IMR-90 (cell line): ENCODE data around the gene ALDH3B2. TPM values are rescaled to one million over a fixed set of nuclear protein-coding genes. Genes with fewer than 3 reads are reported as not detected.

ENCODE experiments used
- ATAC-seq: fragments of 200-7000 bp; cut with Tn5 transposase; 2 replicates; pipeline ENCODE4 v1.9.1; 2020; ENCODE audit warnings: low read depth, mild to moderate bottlenecking, moderate library complexity
- BruUV-seq: library from RNA; stranded (reverse); fragments of 400-500 nt; replicated peaks from 2 replicates; lab custom pipeline; 2021; lab: Mats Ljungman, UMichigan
- CTCF ChIA-PET: fragments of 300-600 bp; formaldehyde crosslinking; extraction: SDS; loops from one replicate; lab custom pipeline; 2021; ENCODE audit warnings: antibody characterized with exemption; lab: Yijun Ruan, JAX
- POLR2A ChIA-PET: fragments of 300-600 bp; sonication (Branson Sonifier 250); formaldehyde crosslinking; loops from one replicate; lab custom pipeline; 2022; ENCODE audit warnings: antibody characterized with exemption; ENCODE audit not compliant: unreplicated experiment; lab: Charles Lee
- DNase-seq: peaks from one replicate; pipeline ENCODE4 v3.0.0; 2013
- H2AFZ ChIP-seq: replicated peaks from 2 replicates; pipeline ENCODE3; 2013; ENCODE audit warnings: low read length, mild to moderate bottlenecking; ENCODE audit not compliant: poor library complexity
- H2AK5ac ChIP-seq: 2 replicates; pipeline ENCODE4 v1.6.1; 2013; ENCODE audit warnings: low read depth, low read length, inconsistent platforms
- H2AK9ac ChIP-seq: replicated peaks from 2 replicates; pipeline ENCODE3; 2013; ENCODE audit warnings: mild to moderate bottlenecking, low read depth, low read length, moderate library complexity; ENCODE audit not compliant: poor library complexity
- H2BK120ac ChIP-seq: 2 replicates; pipeline ENCODE4 v1.6.1; 2013; ENCODE audit warnings: low read depth, low read length, inconsistent platforms
- H2BK15ac ChIP-seq: 3 replicates; pipeline ENCODE4 v1.6.1; 2013; ENCODE audit warnings: low read depth, low read length, inconsistent platforms
- H2BK20ac ChIP-seq: 2 replicates; pipeline ENCODE4 v1.6.1; 2013; ENCODE audit warnings: low read depth, mild to moderate bottlenecking, inconsistent platforms, low read length, moderate library complexity
- H2BK5ac ChIP-seq: 2 replicates; pipeline ENCODE4 v1.6.1; 2013; ENCODE audit warnings: mild to moderate bottlenecking, low read depth, low read length, inconsistent platforms; ENCODE audit not compliant: poor library complexity, severe bottlenecking
- H3K14ac ChIP-seq: replicated peaks from 2 replicates; pipeline ENCODE4 v1.6.1; 2013; ENCODE audit warnings: low read depth, low read length, inconsistent platforms
- H3K18ac ChIP-seq: 2 replicates; pipeline ENCODE4 v1.6.1; 2013; ENCODE audit warnings: low read depth, low read length, control low read depth
- H3K23ac ChIP-seq: 2 replicates; pipeline ENCODE4 v1.6.1; 2013; ENCODE audit warnings: low read depth, low read length, inconsistent platforms
- H3K27ac ChIP-seq: 2 replicates; pipeline ENCODE4 v1.5.1; 2013; ENCODE audit warnings: mild to moderate bottlenecking, control low read depth, low read length; ENCODE audit not compliant: insufficient read depth
- H3K27me3 ChIP-seq: 2 replicates; pipeline ENCODE4 v1.6.1; 2013; ENCODE audit warnings: low read length; ENCODE audit not compliant: control insufficient read depth, insufficient read depth
- H3K36me3 ChIP-seq: 2 replicates; pipeline ENCODE4 v1.6.1; 2013; ENCODE audit warnings: low read length, mixed read lengths; ENCODE audit not compliant: control insufficient read depth, insufficient read depth
- H3K4ac ChIP-seq: 2 replicates; pipeline ENCODE4 v1.6.1; 2013; ENCODE audit warnings: low read depth, low read length, inconsistent platforms
- H3K4me1 ChIP-seq: 2 replicates; pipeline ENCODE4 v1.6.1; 2013; ENCODE audit warnings: low read length, mixed read lengths; ENCODE audit not compliant: control insufficient read depth, insufficient read depth
- H3K4me2 ChIP-seq: 2 replicates; pipeline ENCODE4 v1.6.1; 2013; ENCODE audit warnings: low read depth, mild to moderate bottlenecking, control low read depth, low read length, moderate library complexity
- H3K4me3 ChIP-seq: 2 replicates; pipeline ENCODE4 v1.5.1; 2013; ENCODE audit warnings: low read depth, mild to moderate bottlenecking, control low read depth, low read length, moderate library complexity; ENCODE audit not compliant: insufficient read depth
- H3K56ac ChIP-seq: 2 replicates; pipeline ENCODE4 v1.6.1; 2013; ENCODE audit warnings: low read length, inconsistent platforms; ENCODE audit not compliant: insufficient read depth; ENCODE audit errors: extremely low read depth
- H3K79me1 ChIP-seq, 2 experiments: 2 replicates each; pipeline ENCODE4 v1.6.1; 2013; ENCODE audit warnings: low read length in 2 of 2, inconsistent platforms in 1 of 2, low read depth in 1 of 2
- H3K9ac ChIP-seq: 2 replicates; pipeline ENCODE4 v1.6.1; 2013; ENCODE audit warnings: low read depth, low read length, control low read depth
- H3K9me1 ChIP-seq: 2 replicates; pipeline ENCODE4 v1.6.1; 2013; ENCODE audit warnings: low read length, inconsistent platforms; ENCODE audit not compliant: insufficient read depth
- H3K9me3 ChIP-seq: 2 replicates; pipeline ENCODE4 v1.6.1; 2013; ENCODE audit warnings: low read length; ENCODE audit not compliant: control insufficient read depth, insufficient read depth
- H4K20me1 ChIP-seq: 2 replicates; pipeline ENCODE4 v1.6.1; 2013; ENCODE audit warnings: low read length, inconsistent platforms; ENCODE audit not compliant: insufficient read depth
- H4K5ac ChIP-seq: 2 replicates; pipeline ENCODE4 v1.6.1; 2013; ENCODE audit warnings: mild to moderate bottlenecking, low read depth, low read length, control low read depth
- H4K8ac ChIP-seq, 2 experiments: 2 replicates each; pipeline ENCODE4 v1.6.1; 2013; ENCODE audit warnings: low read depth in 2 of 2, low read length in 2 of 2, control low read depth in 1 of 2, inconsistent platforms in 1 of 2
- H4K91ac ChIP-seq: 2 replicates; pipeline ENCODE4 v1.6.1; 2013; ENCODE audit warnings: low read depth, low read length, inconsistent platforms; ENCODE audit not compliant: insufficient read depth
- BHLHE40 ChIP-seq: fragments of 150-350 bp; IDR thresholded peaks from 2 replicates; pipeline ENCODE4 v1.6.1; 2016; ENCODE audit warnings: mild to moderate bottlenecking, low read depth, low read length
- CEBPB ChIP-seq: IDR thresholded peaks from 2 replicates; pipeline ENCODE4 v1.6.1; 2012; ENCODE audit warnings: low read depth, low read length, improper control_type of control experiment
- CHD1 ChIP-seq: IDR thresholded peaks from 2 replicates; pipeline ENCODE4 v1.6.1; 2012; ENCODE audit warnings: low read depth, low read length, improper control_type of control experiment
- CTCF ChIP-seq: conservative IDR thresholded peaks from 2 replicates; pipeline ENCODE4 v1.5.1; 2012; ENCODE audit warnings: mild to moderate bottlenecking, low read depth, low read length, improper control_type of control experiment
- ELK1 ChIP-seq: fragments of 150-350 bp; IDR thresholded peaks from 2 replicates; pipeline ENCODE4 v1.6.1; 2016; ENCODE audit warnings: low read depth, mild to moderate bottlenecking, low read length, moderate library complexity, borderline replicate concordance
- FOS ChIP-seq: fragments of 150-350 bp; IDR thresholded peaks from 2 replicates; pipeline ENCODE4 v1.6.1; 2016; ENCODE audit warnings: low read depth, low read length
- MAFK ChIP-seq: IDR thresholded peaks from 2 replicates; pipeline ENCODE4 v1.6.1; 2012; ENCODE audit warnings: low read depth, low read length, improper control_type of control experiment
- MAZ ChIP-seq: IDR thresholded peaks from 2 replicates; pipeline ENCODE4 v1.6.1; 2012; ENCODE audit warnings: low read depth, mild to moderate bottlenecking, low read length, improper control_type of control experiment, moderate library complexity, borderline replicate concordance
- MXI1 ChIP-seq: IDR thresholded peaks from 2 replicates; pipeline ENCODE4 v1.6.1; 2012; ENCODE audit warnings: low read depth, mild to moderate bottlenecking, low read length, moderate library complexity, borderline replicate concordance
- NFE2L2 ChIP-seq: fragments of 150-350 bp; IDR thresholded peaks from 2 replicates; pipeline ENCODE4 v1.6.1; 2016; ENCODE audit warnings: low read depth, mild to moderate bottlenecking, low read length
- POLR2A ChIP-seq: IDR thresholded peaks from 2 replicates; pipeline ENCODE4 v1.6.1; 2012; ENCODE audit warnings: mild to moderate bottlenecking, low read depth, low read length
- RAD21 ChIP-seq: IDR thresholded peaks from 2 replicates; pipeline ENCODE4 v1.6.1; 2012; ENCODE audit warnings: low read length, improper control_type of control experiment
- RCOR1 ChIP-seq: IDR thresholded peaks from 2 replicates; pipeline ENCODE4 v1.6.1; 2012; ENCODE audit warnings: mild to moderate bottlenecking, low read length, improper control_type of control experiment; ENCODE audit not compliant: insufficient replicate concordance
- RFX5 ChIP-seq: IDR thresholded peaks from 2 replicates; pipeline ENCODE4 v1.8.0; 2012; ENCODE audit warnings: low read depth, mild to moderate bottlenecking, low read length, moderate library complexity
- SMC3 ChIP-seq: fragments of 150-350 bp; IDR thresholded peaks from 2 replicates; pipeline ENCODE4 v1.6.1; 2016; ENCODE audit warnings: low read depth, mild to moderate bottlenecking, antibody characterized with exemption, low read length, moderate library complexity
- USF2 ChIP-seq: fragments of 150-350 bp; IDR thresholded peaks from 2 replicates; pipeline ENCODE4 v1.6.1; 2017; ENCODE audit warnings: mild to moderate bottlenecking, antibody characterized with exemption, low read length, low read depth
- WGBS, 2 experiments: methylation state at CpG; one replicate each; pipeline versions ENCODE4 v1.1.5 to v1.1.7; 2013; ENCODE audit warnings: missing lambda C conversion rate in 2 of 2; ENCODE audit not compliant: insufficient read length in 1 of 2; ENCODE audit errors: extremely low coverage in 2 of 2; 5-methylcytosine and 5-hydroxymethylcytosine counted together
- dilution Hi-C: fragments of 300-500 bp; cut with HindIII; formaldehyde crosslinking; loops from one replicate; pipeline ENCODE4 v1.14.3; 2018; ENCODE audit warnings: low sequenced_read_pairs; ENCODE audit not compliant: unreplicated experiment
- in situ Hi-C: fragments of 300-500 bp; cut with MboI; formaldehyde crosslinking; loops from 3 replicates; pipeline ENCODE4 v1.14.3; 2019; ENCODE audit warnings: low sequenced_read_pairs, inconsistent platforms, mixed read lengths
- intact Hi-C: fragments of 100-400 bp; cut with micrococcal nuclease; formaldehyde crosslinking; loops from 2 replicates; pipeline ENCODE4 v1.10.0; 2022
- polyA plus RNA-seq, 3 experiments: library from polyadenylated mRNA; depleted of rRNA; stranded (reverse); fragments of >200 nt; gene quantifications; 2 replicates each; pipeline ENCODE4 v1.2.3, GENCODE V29; 2012; ENCODE audit warnings: low replicate concordance in 1 of 3
- total RNA-seq: library from RNA; depleted of rRNA; stranded (reverse); fragments of >200 nt; gene quantifications from 2 replicates; pipeline ENCODE4 v1.2.3, GENCODE V29; 2012

ALDH3B2 gene
- total and polyA plus RNA-seq, 2 of the 4 experiments (the other 2 are of a cell fraction) = not detected

DNA sequence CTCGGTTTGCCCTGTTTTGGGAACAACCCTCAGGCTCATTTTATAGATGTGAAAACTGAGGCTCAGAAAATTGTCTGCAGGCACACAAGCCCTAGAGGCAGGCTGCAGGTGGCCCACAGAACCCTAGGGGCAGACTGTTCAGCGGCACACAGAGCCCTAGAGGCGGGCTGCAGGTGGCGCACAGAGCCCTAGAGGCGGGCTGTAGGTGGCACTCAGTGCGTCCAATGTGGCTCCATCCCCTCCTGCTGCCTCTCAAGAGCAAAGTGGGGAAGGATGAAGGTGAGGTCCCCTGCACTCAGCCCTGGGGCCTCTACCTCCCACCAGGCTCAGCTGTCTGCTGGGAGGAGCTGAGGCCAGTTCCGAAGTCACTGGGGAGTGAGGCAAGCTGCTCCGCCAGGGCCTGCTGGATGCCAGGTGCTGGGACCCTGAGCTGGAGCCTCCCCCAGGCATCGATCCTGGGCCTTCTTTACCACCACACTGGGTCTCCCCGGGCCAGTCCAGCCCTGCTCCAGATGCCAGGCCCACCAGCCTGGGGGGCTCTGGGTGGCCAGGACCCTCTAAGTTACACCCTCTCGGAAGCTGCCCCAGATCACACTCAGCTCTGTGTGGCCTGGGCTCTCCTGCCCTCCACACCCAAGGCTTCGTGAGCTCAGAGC lies 26.2 kb downstream of the ALDH3B2 start:
- no TSS peak for BruUV-seq
- no peak overlapping the region for H3K9ac ChIP-seq
- no peaks in the 10 kb centered on the region for H3K36me3 ChIP-seq
- ChIA-PET POLR2A (no interaction called here), CTCF (no interaction called here)
- H4K20me1 ChIP-seq = 0 out of 2 replicates have a peak, but pooled peaks cover 4% of the 10 kb centered on the region
- H3K4me1 ChIP-seq = no peaks in the 10 kb centered on the region
- intact Hi-C loops (loop anchor here (10.0 kb wide), 1 partner anchor 147 kb away; no protein-coding TSS in a partner anchor), dilution Hi-C loops (no loop called here), in situ Hi-C loops (no loop called here)
- DNase-seq (no peak), ATAC-seq (no peak)
- H3K27ac ChIP-seq = no peak overlapping the region
- H3K4ac ChIP-seq = no peak overlapping the region
- no peak overlapping the region for H2BK120ac ChIP-seq
- H2AK9ac ChIP-seq = no peak overlapping the region
- no peaks in the 10 kb centered on the region; the same call in 1 of the 2 replicates for H3K9me3 ChIP-seq
- H3K4me3 ChIP-seq = no peak overlapping the region
- H4K8ac ChIP-seq = no peak overlapping the region
- no peak overlapping the region for H2AK5ac ChIP-seq
- TF ChIP-seq MAZ (no peak), USF2 (no peak), SMC3 (no peak), RCOR1 (no peak), CTCF (no peak), MAFK (no peak), CHD1 (no peak), ELK1 (no peak), RAD21 (no peak), NFE2L2 (no peak), FOS (no peak), MXI1 (no peak), BHLHE40 (no peak), RFX5 (no peak), CEBPB (no peak), POLR2A (no peak)
- H3K27me3 ChIP-seq = peaks cover 15% of the 10 kb centered on the region
- H3K79me1 ChIP-seq = no peaks in the 10 kb centered on the region
- H3K14ac ChIP-seq = no peak overlapping the region
- H3K4me2 ChIP-seq = no peak overlapping the region
- H2BK15ac ChIP-seq = no peak overlapping the region
- H2BK5ac ChIP-seq = no peak overlapping the region
- no peak overlapping the region for H2BK20ac ChIP-seq
- H3K9me1 ChIP-seq = peaks cover 7% of the 10 kb centered on the region; the same call in 1 of the 2 replicates
- no peak overlapping the region for H4K5ac ChIP-seq
- 69% methylated on average over 5 of the region's 12 CpGs; no CpG with 5 or more reads in 1 of the 2 experiments for WGBS, 2 experiments
- H2AFZ ChIP-seq = no peak overlapping the region
- no peak overlapping the region for H3K23ac ChIP-seq
- H4K91ac ChIP-seq = no peak overlapping the region
- H3K18ac ChIP-seq = no peak overlapping the region
- H3K56ac ChIP-seq = no peak overlapping the region
